H4 (cell line): Measurements from ENCODE around the gene ZSCAN1. TPM values are rescaled to one million over a fixed set of nuclear protein-coding genes. Genes with fewer than 3 reads are reported as not detected.

Source experiments
- DNase-seq: peaks from one replicate; pipeline ENCODE4 v3.0.0-alpha.2; 2015; ENCODE audit warnings: low spot score
- total RNA-seq: library from RNA; depleted of rRNA; stranded (reverse); fragments of >200 nt; shearing (Covaris generic); gene quantifications from 2 replicates; pipeline ENCODE4 v1.2.3, GENCODE V29; 2014; rRNA removed

The ZSCAN1 gene
- total RNA-seq, 1 experiment from 2014 or later = not detected

DNA sequence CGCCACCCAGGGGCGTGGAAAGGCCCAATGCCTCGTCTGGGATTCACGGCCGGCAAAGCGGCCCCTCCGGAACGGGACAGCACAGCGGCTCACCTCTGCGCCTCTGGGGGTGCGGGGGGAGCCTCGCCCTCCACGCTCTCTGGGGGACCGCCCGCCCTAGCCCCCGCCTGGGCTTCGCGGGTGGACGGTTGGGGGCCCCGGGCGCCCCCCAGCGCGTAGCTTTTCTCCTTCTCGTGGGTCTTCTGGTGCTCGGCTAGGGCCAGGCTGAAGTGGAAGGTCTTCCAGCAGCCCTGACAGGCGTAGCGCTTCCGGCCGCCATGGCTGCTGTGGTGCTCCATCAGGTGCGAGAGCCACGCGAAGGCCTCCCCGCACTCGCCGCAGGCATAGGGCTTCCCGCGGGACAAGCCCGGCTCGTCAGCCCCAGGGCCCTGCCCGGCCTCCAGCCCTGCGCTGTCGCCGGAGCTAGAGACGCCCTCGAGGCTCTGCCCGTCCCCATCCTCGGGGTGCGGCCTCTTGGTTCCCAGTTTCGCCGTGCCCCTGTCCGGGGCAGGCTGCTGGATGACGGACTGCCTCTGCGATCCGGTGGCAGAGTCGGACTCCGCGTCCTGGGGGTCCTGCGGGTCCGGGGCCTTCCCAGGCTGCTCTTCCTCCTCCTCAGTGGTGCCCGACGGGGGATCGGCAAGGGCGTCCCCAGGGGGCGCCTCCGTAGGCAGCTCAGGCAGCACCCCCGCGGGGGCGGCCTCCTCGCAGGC, 50.9 kb downstream of the ZSCAN1 start:
- DNase-seq = no peak

DNA sequence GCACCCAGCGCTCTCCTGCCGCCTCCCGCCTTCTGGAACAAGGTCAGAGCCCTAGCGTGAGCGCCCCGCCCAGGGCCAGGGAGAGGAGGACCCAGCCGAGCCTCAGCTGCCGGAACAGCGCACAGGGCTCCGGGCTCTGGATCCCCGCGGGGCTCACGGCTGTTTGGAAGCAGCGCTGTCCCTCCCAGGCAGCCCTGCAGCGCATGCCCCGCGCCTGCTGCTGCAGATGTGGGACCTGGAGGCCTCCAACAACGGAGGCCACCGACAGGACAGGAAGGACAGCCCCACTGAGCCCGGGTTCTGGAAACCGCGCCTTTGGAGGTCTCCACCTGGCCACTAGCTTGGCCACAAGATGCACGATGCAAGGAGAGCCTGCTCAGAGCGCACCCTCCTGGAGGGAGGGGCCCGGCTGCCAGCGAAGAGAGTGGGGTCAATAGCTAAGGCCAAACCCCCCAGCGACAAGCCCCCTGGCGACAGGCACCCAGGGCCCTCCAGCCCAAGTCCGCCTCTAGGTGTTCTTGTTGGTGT, 51.6 kb downstream of the ZSCAN1 start:
- no peak for DNase-seq

DNA sequence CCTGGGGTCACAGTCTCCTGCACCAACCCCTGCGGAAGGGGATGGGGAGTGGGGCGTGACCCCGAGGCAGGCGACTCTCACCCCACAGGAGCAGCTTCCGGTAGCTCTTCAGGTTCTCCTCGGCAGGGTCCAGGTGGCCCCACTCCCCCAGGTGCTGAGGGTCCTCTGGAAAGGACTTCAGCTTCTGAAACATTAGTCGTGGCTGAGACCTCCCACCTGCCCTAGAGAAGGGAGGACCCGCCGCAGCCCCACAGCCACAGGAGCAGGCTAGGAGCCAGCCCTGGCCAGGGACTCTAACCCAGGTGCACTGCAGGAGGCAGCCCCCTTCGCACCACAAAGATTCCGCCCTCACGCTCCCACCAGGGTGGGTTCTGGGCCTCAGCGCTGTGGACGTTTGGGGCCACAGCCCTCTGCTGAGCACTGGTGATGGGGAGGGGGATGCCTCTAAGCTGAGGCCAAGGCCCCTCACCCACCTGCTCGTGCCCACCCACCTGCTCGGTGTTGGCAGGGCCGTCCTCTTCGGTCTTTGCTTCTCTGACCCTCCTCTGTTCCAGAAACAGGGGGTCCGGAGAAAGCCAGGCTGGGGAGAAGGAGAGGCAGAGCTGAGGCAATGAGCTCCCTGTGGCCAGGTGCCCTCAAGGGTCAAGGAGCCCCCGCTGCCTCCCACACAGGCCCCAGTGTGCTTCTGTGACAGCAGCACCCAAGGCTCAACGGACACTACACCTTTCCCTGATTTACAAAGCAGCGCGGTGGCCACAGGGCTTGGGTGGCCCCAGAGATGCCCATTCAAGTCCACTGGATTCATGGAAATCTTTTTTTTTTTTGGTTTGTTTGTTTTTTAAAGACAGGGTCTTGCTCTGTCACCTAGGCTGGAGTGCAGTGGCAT, 53.2 kb downstream of the ZSCAN1 start:
- no peak for DNase-seq

DNA sequence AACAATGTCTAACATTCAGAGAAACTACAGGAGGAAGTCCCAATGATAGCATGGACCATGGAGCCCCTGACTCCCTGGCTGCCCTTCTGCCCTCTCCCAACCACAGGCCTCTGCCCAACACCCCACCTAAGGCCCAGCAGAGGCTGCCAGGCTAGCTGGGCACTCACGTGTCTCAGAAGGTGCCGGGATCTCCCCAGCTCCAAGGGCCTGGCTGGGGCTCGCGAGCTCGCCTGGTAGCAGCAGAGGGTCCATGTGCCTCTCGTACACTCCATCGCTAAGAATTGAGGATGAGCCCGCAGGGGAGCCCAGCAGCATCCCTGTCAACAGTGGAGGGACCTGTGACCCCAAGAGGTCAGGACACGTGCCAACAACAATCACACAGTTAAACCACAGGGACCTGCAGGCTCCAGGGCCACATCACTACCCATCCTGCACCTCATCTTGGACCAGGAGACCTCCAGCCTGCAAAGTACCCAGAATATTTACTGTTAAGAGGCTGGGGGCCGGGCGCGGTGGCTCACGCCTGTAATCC, 54.8 kb downstream of the ZSCAN1 start:
- DNase-seq = no peak

DNA sequence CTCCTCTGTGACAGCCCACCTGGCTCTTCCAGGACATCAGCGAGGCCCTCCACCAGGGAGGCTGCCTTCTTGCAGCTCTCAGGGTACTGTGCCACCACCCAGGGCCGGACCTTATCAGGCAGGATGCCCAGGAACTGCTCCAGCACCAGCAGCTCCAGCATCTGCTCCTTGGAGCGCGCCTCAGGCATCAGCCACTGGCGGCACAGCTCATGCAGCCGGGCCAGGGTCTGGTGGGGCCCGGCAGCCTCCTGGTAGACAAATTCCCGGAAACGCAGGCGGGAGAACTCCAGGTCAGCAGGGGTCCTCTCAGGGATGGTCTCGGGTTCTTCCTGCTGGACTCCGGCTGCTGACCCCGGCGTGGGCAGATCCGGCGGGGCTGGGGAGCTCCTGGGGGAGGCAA, 56.0 kb downstream of the ZSCAN1 start:
- no peak for DNase-seq

DNA sequence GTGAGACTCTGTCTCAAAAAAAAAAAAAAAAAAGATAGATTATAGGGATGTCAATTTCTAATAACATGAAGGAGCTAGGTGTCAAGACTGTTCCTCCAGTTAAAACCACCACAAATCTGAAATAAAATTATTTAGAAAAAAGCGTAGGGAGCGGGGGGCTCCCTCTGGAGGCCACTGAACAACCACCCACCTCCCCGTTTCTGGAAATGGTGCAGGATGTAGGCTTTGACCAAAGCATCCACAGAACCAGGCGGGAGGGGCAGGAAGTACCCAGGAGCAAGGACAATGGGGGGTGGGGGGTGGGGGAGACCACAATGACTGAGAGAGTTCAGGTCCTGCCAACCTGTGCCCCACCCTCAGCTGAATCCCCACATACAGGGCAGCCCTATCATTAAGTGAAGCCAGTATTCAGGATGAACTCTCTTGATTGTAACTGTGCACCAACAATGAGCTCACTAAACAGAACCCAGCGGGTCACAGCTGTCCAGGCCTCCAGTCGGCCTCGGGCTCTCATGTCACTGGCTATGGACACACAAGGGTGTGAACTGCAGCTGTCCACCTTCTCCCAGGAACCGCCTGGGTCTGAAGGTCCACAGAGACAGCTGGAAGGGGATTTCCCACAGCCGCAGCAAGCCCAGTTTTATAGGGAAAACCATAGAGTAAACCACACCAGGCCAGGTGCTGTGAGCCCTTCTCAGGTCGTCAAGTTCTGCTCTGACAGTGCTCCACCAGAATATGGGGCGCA, 57.6 kb downstream of the ZSCAN1 start:
- no peak for DNase-seq

DNA sequence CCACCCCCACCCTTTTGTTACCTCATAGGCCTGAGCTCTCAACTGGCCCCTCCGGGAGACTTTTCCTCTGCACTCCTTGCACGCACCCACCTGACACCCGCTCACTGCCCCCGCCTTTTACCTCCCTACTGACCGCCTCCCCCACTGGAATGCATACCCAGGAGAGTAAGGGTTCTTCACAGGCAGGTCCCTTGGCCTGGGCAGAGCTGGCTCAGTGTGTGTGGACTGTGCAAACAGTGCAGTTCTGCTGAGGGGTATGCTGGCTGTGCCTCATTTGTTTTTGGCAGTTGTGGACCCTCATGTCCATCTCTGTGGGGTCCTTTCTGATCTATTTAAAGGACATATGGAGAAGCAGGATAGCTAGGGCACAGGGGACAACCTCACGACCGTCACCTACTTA, 59.2 kb downstream of the ZSCAN1 start:
- no peak for DNase-seq

DNA sequence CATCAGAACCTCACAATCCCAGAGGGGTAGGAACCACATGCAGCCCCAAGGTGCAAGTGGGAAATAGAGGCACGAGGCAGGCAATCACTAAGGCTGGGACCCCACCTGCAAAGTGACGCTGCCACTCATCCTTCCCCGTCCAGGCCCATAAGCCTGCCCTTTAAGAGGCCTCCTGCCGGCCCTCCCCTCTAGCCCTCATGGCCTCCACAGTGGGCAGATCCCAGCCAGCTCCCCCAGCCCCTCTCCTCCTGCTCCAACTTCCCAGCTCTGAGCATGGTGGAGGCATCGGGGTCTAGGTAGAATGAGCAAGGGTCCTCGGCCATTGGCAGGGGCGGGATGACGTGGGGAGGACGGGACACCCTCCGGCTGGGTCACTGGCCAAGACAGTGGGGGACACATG, 61.5 kb downstream of the ZSCAN1 start:
- no peak for DNase-seq

DNA sequence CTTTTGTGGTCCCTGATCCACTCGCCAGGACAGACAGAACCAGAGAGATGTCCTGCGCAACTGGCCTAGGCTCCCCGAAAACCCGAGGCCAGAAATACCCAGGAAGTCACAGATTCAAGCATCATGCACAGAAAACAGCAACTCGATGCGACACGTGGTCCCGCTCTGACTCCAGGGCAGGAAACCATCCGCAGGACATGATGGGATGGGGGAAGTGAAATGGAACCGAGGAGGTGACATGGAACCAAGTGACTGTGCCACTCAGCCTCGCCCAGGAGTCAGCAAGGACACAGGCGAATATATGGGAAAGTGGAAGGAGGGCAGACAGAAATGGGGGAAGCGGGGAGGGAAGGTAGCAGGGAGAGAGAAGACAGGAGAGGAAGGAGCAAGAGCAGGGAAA, 63.1 kb downstream of the ZSCAN1 start:
- no peak for DNase-seq

DNA sequence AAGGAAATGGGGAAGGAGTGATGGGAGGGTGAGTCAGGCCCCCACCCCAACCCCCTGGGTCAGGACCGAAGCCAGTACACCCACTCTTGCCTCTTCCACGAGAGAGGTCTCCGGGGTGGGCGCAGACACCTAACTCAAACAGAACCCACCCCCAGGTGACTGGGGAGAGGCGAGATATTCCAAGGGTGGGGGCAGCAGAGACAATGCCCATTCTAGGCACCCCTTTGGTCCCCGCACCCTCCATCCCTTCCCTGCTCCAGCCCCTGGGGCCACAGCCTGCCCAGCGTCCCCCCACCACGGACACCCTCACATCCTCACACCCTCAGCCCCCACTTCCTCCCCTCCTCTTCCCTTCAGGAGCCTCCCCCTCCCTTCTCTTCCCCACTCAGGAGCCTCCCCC, 63.5 kb downstream of the ZSCAN1 start:
- no peak for DNase-seq

DNA sequence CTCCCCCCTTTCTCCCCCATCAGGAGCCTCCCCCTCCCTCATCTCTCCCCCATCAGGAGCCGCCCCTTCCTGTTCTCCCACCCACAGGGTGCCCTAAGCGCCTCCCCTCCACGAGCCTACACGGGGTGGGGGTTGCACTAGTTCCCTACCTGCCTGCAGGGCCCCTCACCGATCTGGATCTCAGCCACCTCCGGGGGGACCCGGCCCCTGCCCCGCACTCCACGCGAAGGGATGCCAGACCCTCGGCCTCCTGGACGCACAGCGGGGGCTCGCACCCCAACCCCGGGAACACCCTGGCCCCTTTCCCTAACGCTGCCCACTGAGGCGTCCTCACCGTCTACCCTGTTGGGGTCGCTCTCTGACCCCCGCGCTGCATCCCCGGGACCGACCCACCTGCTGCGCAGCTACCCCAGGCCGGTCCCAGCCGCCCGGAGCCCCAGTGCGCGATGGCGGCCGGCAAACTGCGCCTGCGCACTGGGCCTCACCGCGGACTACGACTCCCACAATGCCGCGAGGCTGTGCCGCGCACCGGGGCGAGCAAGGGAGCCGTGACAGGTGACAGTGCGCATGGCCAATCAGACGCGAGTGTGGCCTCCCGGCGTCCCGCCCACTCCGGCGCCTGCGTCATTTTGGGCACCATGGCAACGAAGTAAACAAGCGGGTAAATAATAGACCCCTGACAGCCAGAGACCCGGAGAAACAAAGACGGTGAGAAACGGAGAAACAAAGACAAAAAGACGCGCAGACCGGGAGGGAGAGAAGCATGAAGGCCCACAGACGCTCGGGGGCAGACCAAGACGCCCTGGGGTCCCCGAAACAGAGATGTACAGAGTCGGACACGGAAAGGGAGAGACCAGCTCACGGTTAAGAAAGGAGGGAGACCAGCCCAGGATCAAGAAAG, 64.2 kb downstream of the ZSCAN1 start, which contains the start of gene ZSCAN18:
ZSCAN18 (minus strand) TSS at position 451 of the 901 bp plus-strand sequence. CDS start 7,964 bp downstream, outside the sequence.
- peak; percentile 84 for DNase-seq

DNA sequence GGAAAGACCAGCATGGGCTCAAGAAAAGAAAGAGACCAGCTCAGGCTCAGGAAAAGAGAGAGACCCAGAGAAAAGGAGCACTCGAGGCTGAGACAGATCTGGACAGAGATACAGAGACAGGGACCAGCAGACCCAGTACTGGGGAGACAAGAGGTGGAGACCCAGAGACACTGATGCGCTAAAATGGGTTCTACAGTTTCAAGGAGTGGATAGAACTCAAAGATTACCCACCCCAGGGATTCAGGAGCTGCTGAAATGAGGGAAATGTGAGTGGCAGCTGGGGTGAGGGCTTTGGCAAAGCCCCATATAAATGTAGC, 64.8 kb downstream of the ZSCAN1 start:
- no peak for DNase-seq

Other genes with a start within 250 kb of the ZSCAN1 start
- gene ZNF552, start 219.1 kb upstream of the ZSCAN1 start, total RNA-seq = 3.9 and 4.3 TPM in 2 replicates
- 7.4 and 11.9 TPM in 2 replicates for gene ZNF587B, start 203.7 kb upstream of the ZSCAN1 start, total RNA-seq
- 4.3 and 11.9 TPM in 2 replicates for gene ZNF587, start 184.2 kb upstream of the ZSCAN1 start, total RNA-seq
- 3.6 and 11.1 TPM in 2 replicates for gene ZNF814, start 145.0 kb upstream of the ZSCAN1 start, total RNA-seq
- 4.9 and 12.1 TPM in 2 replicates for gene ZNF417, start 117.4 kb upstream of the ZSCAN1 start, total RNA-seq
- 0.50 TPM in 1 of 2 replicates, not detected in the other for gene ZNF418, start 98.6 kb upstream of the ZSCAN1 start, total RNA-seq
- 2.5 and 8.7 TPM in 2 replicates for gene ZNF256, start 86.3 kb upstream of the ZSCAN1 start, total RNA-seq
- gene C19orf18, start 59.5 kb upstream of the ZSCAN1 start, total RNA-seq = not detected in 2 replicates
- gene ZNF606, start 31.2 kb upstream of the ZSCAN1 start, total RNA-seq = 6.5 and 7.7 TPM in 2 replicates
- not detected in 2 replicates for gene ZNF135, start 25.3 kb downstream of the ZSCAN1 start, total RNA-seq
- gene ZSCAN18, start 64.2 kb downstream of the ZSCAN1 start, total RNA-seq = 2.2 and 3.8 TPM in 2 replicates
- 8.7 and 11.1 TPM in 2 replicates for gene ZNF329, start 116.8 kb downstream of the ZSCAN1 start, total RNA-seq
- 14.5 and 22.8 TPM in 2 replicates for gene ZNF274, start 149.0 kb downstream of the ZSCAN1 start, total RNA-seq
- gene ZNF544, start 194.9 kb downstream of the ZSCAN1 start, total RNA-seq = 0.02 and 0.08 TPM in 2 replicates
- 3.1 and 4.3 TPM in 2 replicates for gene ZNF8, start 244.9 kb downstream of the ZSCAN1 start, total RNA-seq